Nephron progenitor cell (in vitro differentiated cells): ENCODE measurements around the gene GPSM1.

Experiments used
- DNase-seq: peaks from one replicate; pipeline ENCODE4 v3.0.0; 2021
- H3K27ac Mint-ChIP-seq: 2 replicates; pipeline ENCODE4 v1.8.0; 2021; ENCODE audit warnings: mild to moderate bottlenecking, moderate library complexity, mixed read lengths
- H3K27me3 Mint-ChIP-seq: 2 replicates; pipeline ENCODE4 v1.8.0; 2021; ENCODE audit warnings: mild to moderate bottlenecking, low read depth, mixed read lengths; ENCODE audit not compliant: poor library complexity
- H3K36me3 Mint-ChIP-seq: 2 replicates; pipeline ENCODE4 v1.8.0; 2021; ENCODE audit warnings: low read depth, mixed read lengths
- H3K4me1 Mint-ChIP-seq: 2 replicates; pipeline ENCODE4 v1.8.0; 2021; ENCODE audit warnings: mixed read lengths
- H3K4me3 Mint-ChIP-seq: 2 replicates; pipeline ENCODE4 v1.8.0; 2021; ENCODE audit warnings: mild to moderate bottlenecking, moderate library complexity, mixed read lengths
- H3K9me3 Mint-ChIP-seq: 2 replicates; pipeline ENCODE4 v1.8.0; 2021; ENCODE audit warnings: mild to moderate bottlenecking, moderate library complexity, mixed read lengths
- CTCF ChIP-seq: fragments of 200-600 bp; sonication (generic); IDR thresholded peaks from 2 replicates; pipeline ENCODE4 v1.5.0; 2021; ENCODE audit warnings: antibody characterized with exemption

Gene GPSM1

DNA sequence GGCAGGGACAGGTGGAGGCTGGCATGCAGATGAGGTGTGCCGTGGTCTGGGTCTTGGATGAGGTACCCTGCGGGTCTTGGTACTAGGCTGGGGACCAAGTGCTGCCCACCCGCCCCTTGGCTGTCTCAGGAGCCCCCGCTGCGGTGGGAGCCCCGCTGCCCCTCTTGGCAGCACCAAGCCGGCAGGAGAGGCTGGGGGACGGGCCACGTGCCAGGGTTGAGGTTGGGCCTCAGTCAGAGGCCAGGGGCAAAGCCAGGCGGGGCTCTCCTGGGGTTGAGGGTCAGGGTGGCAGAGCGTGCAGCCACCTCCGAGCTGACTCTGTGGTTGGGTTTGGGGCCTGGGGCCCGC, 44.2 kb downstream of the GPSM1 start:
- no peak for TF ChIP-seq CTCF
- H3K27me3 Mint-ChIP-seq: peaks cover 2% of the 10 kb centered on the region
- H3K9me3 Mint-ChIP-seq: no peaks in the 10 kb centered on the region
- H3K27ac Mint-ChIP-seq: no peak overlapping the region
- H3K36me3 Mint-ChIP-seq: no peaks in the 10 kb centered on the region
- no peak overlapping the region for H3K4me3 Mint-ChIP-seq
- no peak for DNase-seq
- peaks cover 31% of the 10 kb centered on the region for H3K4me1 Mint-ChIP-seq

GRCh38 chr9:136372006-136372405, 44.7 kb downstream of the GPSM1 start:
- no peak for TF ChIP-seq CTCF
- H3K4me3 Mint-ChIP-seq: no peak overlapping the region
- no peak overlapping the region for H3K27ac Mint-ChIP-seq
- peaks cover 31% of the 10 kb centered on the region for H3K4me1 Mint-ChIP-seq
- H3K27me3 Mint-ChIP-seq: peaks cover 2% of the 10 kb centered on the region
- no peaks in the 10 kb centered on the region for H3K9me3 Mint-ChIP-seq
- DNase-seq: no peak
- no peaks in the 10 kb centered on the region for H3K36me3 Mint-ChIP-seq

DNA sequence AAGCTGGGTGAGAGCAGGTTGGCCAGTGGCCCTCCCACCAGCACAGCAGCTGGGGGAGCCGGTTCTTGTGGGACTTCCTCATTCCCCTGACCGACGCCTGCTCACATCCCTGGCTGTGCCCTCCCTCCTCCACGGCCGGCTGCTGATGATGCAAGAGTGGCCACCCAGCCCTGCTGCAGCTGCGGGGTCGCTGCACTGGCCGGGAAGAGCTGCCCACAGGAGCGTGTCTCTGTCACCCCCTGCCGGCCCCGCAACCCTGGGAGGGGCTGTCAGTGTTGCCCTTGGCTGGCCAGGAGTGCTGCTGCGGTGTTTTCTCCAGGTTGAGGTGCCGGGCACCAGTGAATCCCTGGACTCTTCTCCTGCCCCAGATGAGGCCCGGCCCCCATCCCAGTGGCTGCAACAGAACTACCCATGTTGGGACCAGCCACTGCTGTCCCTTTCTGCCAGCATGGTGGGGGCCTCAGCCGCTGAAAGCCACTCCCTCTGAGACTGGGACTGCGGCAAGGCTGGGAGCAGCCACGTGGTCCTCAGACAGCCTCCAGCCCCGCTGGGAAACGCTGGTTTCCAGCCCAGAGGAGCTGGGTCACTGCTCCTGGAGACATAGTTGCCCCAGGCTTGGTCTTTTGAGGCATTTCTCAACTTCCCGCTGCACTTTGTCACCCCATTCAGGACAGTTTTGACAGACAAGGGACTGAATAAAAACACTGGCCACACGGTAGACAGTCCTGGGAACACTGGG, 45.4 kb downstream of the GPSM1 start:
- no peaks in the 10 kb centered on the region for H3K36me3 Mint-ChIP-seq
- H3K27ac Mint-ChIP-seq: no peak overlapping the region
- peak; percentile 78 for DNase-seq
- no peak overlapping the region for H3K4me3 Mint-ChIP-seq
- TF ChIP-seq CTCF: no peak
- H3K4me1 Mint-ChIP-seq: peaks cover 30% of the 10 kb centered on the region
- peaks cover 2% of the 10 kb centered on the region for H3K27me3 Mint-ChIP-seq
- no peaks in the 10 kb centered on the region for H3K9me3 Mint-ChIP-seq

- no peak for DNase-seq
- H3K27ac Mint-ChIP-seq: peak within 1 kb of the TSS; percentile 22
- peaks cover 22% of the 10 kb centered on the region for H3K4me1 Mint-ChIP-seq
- TF ChIP-seq CTCF: no peak
- H3K9me3 Mint-ChIP-seq: no peaks in the 10 kb centered on the region
- peaks cover 2% of the 10 kb centered on the region for H3K27me3 Mint-ChIP-seq
- no peaks in the 10 kb centered on the region for H3K36me3 Mint-ChIP-seq
- H3K4me3 Mint-ChIP-seq: no peak within 1 kb of the TSS
Observed at GRCh38 chr9:136373300-136374182, 46.2 kb downstream of the GPSM1 start, which contains the start of gene CARD9. CARD9 (minus strand) TSS chr9:136373669; CDS start chr9:136372078, 1,591 bp downstream.

GRCh38 chr9:136374183-136374575, 46.8 kb downstream of the GPSM1 start:
- H3K4me1 Mint-ChIP-seq: peaks cover 22% of the 10 kb centered on the region
- DNase-seq: no peak
- no peaks in the 10 kb centered on the region for H3K9me3 Mint-ChIP-seq
- H3K4me3 Mint-ChIP-seq: no peak overlapping the region
- H3K27me3 Mint-ChIP-seq: peaks cover 2% of the 10 kb centered on the region
- H3K27ac Mint-ChIP-seq: peak overlapping the region; percentile 22
- TF ChIP-seq CTCF: no peak
- no peaks in the 10 kb centered on the region for H3K36me3 Mint-ChIP-seq
